Measurements from ENCODE around the gene CCDC177.

CCDC177 gene

GRCh38 chr14:69570836-69571330, 3.8 kb downstream of the CCDC177 start:
- no peak for TF ChIP-seq CTCF (IDR thresholded peaks at IDR 0.05; ENCODE audit: unreplicated experiment in 3 of 3)
- Mint-ChIP-seq H3K9me3 (no peaks in the 10 kb centered on the region), H3K4me3 (no peak overlapping the region), H3K27me3 (ENCODE audit: low read depth) (peaks cover 37% of the 10 kb centered on the region), H3K4me1 (peaks cover 5% of the 10 kb centered on the region), H3K27ac (no peak overlapping the region), H3K36me3 (ENCODE audit: low read depth) (peaks cover 12% of the 10 kb centered on the region)

- Mint-ChIP-seq H3K27ac (no peak overlapping the region), H3K9me3 (no peaks in the 10 kb centered on the region), H3K4me3 (no peak overlapping the region), H3K36me3 (ENCODE audit: low read depth) (peaks cover 12% of the 10 kb centered on the region), H3K4me1 (peaks cover 5% of the 10 kb centered on the region), H3K27me3 (ENCODE audit: low read depth) (peaks cover 39% of the 10 kb centered on the region)
- TF ChIP-seq CTCF (IDR thresholded peaks at IDR 0.05; ENCODE audit: unreplicated experiment in 3 of 3), result no peak
Observed at GRCh38 chr14:69569859-69570258, 4.8 kb downstream of the CCDC177 start.

- Mint-ChIP-seq H3K4me1 (no peaks in the 10 kb centered on the region), H3K27me3 (ENCODE audit: low read depth) (peaks cover 38% of the 10 kb centered on the region), H3K36me3 (ENCODE audit: low read depth) (peaks cover 12% of the 10 kb centered on the region), H3K9me3 (no peaks in the 10 kb centered on the region), H3K4me3 (no peak overlapping the region), H3K27ac (no peak overlapping the region)
- TF ChIP-seq CTCF (IDR thresholded peaks at IDR 0.05; ENCODE audit: unreplicated experiment in 3 of 3), result no peak
Observed at GRCh38 chr14:69567563-69567962, 7.1 kb downstream of the CCDC177 start.

GRCh38 chr14:69561893-69562292, 12.8 kb downstream of the CCDC177 start:
- Mint-ChIP-seq H3K27me3 (ENCODE audit: low read depth) (peaks cover 41% of the 10 kb centered on the region), H3K36me3 (ENCODE audit: low read depth) (no peaks in the 10 kb centered on the region), H3K4me1 (peaks cover 11% of the 10 kb centered on the region), H3K27ac (peak overlapping the region in 1 of 3 experiments; percentile 26), H3K9me3 (no peaks in the 10 kb centered on the region), H3K4me3 (no peak overlapping the region)
- TF ChIP-seq CTCF (IDR thresholded peaks at IDR 0.05; ENCODE audit: unreplicated experiment in 3 of 3), result no peak

- Mint-ChIP-seq H3K27me3 (ENCODE audit: low read depth) (peaks cover 31% of the 10 kb centered on the region), H3K4me1 (peaks cover 11% of the 10 kb centered on the region), H3K4me3 (no peak overlapping the region), H3K27ac (no peak overlapping the region), H3K9me3 (no peaks in the 10 kb centered on the region), H3K36me3 (ENCODE audit: low read depth) (no peaks in the 10 kb centered on the region)
- no peak for TF ChIP-seq CTCF (IDR thresholded peaks at IDR 0.05; ENCODE audit: unreplicated experiment in 3 of 3)
Observed at GRCh38 chr14:69560826-69561225, 13.8 kb downstream of the CCDC177 start.

- Mint-ChIP-seq H3K36me3 (ENCODE audit: low read depth) (no peaks in the 10 kb centered on the region), H3K9me3 (no peaks in the 10 kb centered on the region), H3K4me1 (peaks cover 11% of the 10 kb centered on the region), H3K27me3 (ENCODE audit: low read depth) (peaks cover 23% of the 10 kb centered on the region), H3K27ac (peak overlapping the region; percentile 80 to 88 (median 87)), H3K4me3 (no peak overlapping the region)
- TF ChIP-seq CTCF (IDR thresholded peaks at IDR 0.05; ENCODE audit: unreplicated experiment in 3 of 3), result no peak
Observed at GRCh38 chr14:69559581-69560011, 15.1 kb downstream of the CCDC177 start.

All from nephron (organoid).